Astrocyte of the hippocampus (primary cell): ENCODE data around the gene ORMDL2.

Source experiments
- DNase-seq: peaks from one replicate; pipeline ENCODE4 v3.0.0; 2011; ENCODE audit warnings: low read depth, low spot score

ORMDL2 gene, protein sequence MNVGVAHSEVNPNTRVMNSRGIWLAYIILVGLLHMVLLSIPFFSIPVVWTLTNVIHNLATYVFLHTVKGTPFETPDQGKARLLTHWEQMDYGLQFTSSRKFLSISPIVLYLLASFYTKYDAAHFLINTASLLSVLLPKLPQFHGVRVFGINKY

DNA sequence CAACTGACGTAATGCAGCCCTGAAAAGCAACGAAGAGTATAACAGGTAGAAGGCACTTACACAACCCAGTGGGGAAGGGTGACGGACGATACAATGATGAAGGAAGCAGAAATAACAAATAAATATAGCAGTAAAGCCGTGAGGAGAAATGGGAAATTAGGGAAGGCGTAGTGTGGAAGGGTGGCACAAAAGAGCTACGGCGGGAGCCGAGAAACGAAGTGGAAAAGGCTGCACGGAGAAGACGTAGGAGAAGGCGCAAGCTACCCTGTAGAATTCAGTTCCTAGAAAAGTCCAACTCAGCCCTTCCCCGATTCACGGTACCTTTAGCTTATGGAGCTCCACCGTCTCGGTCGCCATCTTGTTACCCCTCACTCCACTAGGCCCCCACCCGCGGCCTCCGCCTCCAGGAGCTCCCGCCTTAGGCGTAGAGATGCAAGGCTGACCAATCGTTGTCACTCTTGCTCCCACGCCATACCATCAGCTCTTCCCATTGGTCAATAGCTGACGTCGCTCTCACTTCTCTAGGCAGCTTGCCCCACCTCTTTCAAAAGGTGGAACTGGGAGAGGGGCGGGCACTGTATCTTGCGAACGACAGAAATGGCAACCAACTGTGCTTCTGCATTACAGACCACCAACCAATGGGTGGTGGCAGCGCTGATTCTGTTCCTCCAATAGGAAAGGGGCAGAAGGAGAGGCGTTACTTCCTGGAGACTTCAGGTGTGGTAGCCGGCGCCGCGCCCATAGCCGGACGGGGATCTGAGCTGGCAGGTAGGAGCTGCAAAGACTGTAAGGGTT lies at the start of gene ORMDL2, which contains the start of gene SARNP:
Gene ORMDL2 (plus strand): TSS at position 697 of the 795 bp plus-strand sequence. CDS start 959 bp downstream, outside the sequence.
Gene SARNP (minus strand): TSS at position 380 of the 795 bp plus-strand sequence. CDS start 23 bp downstream, at position 357.
- DNase-seq, result peak; percentile 100

DNA sequence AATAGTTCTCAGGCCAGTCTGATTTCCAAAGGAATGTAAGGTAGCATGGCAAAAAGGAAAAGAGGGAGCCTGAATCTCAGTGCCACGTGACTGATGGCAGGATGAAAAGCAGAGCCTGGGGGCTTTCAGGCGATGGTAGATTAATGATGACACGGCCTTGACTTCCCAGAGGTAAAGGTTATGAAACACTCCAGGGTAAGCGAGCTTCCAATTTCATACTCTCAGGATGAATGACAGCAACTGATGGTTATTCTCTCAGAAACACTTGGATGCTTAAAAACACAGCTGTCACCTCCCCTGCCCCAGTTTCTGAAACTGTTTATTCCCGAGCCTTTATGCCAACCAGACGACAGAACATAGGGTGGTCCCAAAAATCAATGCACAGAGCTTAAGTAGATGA lies 46.1 kb upstream of the ORMDL2 start:
- DNase-seq, result no peak

DNA sequence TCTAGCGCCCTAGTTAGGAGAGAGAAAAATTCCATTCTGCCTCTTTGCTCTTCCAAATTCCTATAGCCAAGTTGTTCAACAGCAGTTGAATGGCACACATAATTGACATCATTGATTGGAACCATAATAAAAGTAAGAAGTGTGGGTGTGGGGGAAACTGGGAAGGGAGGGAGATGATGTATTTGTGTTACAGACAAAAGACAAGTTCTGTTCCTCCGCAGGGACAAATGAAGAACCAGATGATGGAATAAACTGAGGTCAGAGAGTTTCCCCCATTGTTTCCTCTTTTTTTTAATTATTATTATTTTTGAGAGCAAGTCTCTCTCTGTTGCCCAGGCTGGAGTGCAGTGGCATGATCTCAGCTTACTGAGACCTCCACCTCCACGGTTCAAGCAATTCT lies 40.0 kb upstream of the ORMDL2 start:
- DNase-seq, result no peak

DNA sequence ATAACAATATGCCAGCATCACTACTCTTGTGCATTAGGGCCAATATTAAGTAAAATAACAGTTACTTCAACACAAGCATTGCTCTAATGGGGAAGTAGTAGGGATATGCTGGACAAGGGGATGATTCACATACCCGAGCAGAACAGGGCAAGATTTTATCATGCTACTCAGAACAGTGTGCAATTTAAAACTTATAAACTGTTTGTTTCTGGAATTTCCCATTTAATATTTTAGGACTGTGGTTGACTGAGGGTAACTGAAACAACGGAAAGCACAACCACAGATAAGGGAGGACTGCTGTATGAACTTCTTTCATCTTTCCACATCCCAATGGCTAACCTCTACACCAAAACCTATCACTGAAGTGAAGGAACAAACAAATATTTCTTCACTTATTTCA lies 37.2 kb upstream of the ORMDL2 start:
- peak; percentile 8 for DNase-seq

DNA sequence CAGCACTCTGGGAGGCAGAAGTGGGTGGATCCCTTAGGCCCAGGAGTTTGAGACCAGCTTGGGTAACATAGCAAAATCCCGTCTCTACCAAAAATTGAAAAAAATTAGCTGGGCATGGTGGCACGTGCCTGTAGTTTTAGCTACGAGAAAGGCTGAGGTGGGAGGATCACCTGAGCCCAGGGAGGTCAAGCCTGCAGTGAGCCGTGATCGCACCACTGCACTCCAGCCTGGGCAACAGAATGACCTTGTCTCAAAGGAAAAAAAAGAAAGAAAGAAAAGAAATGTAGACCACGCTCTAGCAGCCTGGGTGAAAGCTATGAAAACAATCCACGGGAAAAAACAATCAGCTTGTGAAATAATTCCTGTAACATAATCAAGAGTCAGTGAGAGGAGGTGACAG lies 29.3 kb upstream of the ORMDL2 start:
- DNase-seq, result no peak

DNA sequence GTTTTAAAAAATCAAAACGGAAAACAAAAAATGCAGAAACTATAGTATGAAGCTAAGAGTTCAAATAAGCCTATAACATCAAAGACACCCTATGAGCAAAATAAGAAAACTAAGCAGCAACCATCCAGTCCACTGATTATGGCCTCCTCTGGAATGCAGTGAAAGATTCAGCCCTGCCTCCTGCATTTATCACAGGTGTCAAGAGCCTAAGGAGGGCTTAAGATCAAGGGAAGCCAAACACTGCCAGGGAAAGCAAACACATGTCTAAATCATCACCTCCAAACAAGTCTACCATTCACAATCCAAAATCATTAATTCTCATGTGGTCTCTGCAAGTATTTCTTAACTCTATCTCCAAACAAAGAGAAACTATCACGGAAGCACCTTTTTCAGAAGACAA lies 28.7 kb upstream of the ORMDL2 start:
- DNase-seq, result no peak

DNA sequence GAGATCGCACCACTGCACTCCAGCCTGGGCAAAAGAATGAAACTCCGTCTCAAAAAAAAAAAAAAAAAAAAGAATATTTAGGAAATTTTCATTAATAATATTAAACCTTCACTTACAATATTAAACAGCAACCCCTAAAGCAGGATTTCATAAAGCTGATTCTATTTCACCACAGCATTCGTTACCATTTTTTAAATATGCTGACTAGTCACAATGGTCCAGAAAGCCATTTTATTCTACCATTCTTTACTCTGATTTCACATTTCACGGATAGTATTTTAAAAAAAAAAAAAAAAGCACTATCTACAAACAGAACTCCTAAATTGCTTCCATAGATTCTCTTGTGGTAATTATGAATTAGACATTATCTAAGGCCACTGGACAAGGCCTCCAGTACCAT lies 27.9 kb upstream of the ORMDL2 start:
- DNase-seq, result no peak

DNA sequence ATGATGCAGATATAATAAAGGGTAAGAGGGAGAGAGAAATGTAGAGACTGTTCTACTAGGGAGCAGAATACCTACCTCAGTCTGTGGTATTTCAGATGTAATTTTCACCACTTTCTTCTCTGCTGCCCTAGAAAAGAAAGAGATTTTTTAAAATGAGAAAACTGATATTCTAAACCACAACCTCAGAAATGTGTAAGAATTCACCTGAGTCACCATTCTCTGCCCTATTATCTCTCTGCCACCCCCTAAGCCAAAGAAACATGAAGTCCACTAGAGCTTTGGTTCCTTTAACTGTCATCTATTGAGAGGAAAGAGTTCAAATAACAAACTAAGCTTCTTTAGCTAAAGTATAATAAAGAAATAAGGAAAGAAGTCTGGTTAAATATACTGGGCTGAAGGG lies 21.9 kb upstream of the ORMDL2 start:
- no peak for DNase-seq

DNA sequence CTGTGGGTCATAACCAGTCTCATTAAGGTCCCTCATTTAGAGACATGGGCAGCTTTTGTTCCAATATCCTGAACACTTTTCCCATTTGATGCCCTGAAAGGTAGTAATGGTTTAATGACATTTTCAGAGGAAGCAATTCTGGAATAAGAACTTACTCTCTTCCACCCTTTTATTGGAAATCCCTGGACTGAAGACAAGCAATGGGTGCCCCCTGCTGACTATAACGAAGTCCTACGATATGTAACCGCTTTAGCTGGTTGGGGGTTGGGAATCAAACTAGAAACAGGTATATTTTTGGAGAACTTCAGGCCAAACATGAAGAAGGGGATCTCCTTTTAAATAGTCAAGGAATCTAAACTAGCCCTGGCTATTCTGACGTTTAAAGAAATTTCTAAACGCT lies 20.8 kb upstream of the ORMDL2 start:
- DNase-seq, result peak; percentile 68

DNA sequence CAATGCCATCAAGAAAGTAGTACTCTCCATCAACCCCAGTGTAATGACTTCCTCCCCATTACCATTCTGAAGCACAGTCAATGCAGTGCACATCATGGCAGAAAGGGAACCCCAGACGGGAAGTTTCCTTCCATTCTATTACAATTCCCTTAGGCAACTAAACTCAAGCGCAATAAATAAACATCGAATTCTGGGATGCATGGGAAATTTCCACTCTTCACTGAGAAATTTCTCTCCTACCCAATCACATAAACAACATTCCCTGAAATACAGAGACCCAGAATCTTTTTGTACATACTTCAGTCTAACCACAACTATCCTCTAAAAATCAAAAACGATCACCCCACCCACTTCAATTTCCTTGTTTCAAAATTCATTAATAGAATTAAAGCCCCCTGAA lies 20.3 kb upstream of the ORMDL2 start:
- DNase-seq, result no peak

DNA sequence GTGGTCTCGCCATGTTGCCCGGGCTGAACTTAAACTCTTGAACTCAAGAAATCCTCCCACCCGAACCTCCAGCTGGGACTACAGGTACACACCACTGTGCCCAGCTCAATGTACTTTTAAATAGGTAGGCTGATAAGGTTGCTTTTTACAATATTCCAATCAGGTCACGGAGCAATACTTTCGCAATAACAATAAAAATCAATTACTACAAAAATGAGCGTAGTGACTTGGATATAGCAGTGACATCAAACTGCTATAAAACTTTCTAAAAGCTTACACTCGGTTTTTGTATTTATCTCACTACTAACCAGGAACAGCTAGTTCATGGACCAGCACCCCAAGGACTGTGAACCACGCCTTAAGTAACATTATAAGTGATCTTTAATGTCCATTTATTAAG lies 10.9 kb upstream of the ORMDL2 start:
- no peak for DNase-seq

DNA sequence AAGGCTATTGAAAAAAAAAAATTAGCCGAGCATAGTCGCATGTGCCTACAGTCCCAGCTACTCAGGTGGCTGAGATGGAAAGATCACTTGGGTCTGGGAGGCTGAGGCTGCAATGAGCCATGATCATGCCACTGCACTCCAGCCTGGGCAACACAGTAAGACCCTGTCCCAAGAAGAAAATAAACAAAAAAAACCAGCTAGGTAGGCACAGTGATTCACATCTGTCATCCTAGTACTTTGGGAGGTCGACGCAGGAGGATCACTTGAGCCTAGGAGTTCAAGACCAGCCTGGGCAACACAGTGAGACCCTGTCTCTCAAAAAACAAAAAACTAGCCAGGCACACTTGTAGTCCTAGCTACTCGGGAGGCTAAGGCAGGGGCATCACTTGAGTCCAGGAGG lies 8.6 kb upstream of the ORMDL2 start:
- no peak for DNase-seq

DNA sequence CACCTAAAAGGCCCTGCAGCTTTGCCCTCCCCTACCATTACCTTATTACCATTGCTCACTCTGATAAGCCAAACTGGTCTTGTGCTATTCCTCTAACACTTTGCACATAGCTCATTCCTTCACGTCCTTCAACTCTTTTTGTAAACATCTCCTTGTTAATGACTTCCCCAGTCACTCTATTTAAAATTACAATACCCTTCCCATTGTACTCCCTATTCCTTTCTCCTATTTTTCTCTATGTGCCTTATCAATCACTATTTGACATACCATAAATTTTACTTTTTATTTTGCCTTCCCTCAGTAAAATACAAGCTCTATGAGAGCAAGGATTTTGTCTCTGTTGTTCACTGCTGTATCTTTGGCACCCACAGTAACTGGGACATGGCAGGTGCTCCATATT lies 5.8 kb upstream of the ORMDL2 start:
- DNase-seq, result no peak

DNA sequence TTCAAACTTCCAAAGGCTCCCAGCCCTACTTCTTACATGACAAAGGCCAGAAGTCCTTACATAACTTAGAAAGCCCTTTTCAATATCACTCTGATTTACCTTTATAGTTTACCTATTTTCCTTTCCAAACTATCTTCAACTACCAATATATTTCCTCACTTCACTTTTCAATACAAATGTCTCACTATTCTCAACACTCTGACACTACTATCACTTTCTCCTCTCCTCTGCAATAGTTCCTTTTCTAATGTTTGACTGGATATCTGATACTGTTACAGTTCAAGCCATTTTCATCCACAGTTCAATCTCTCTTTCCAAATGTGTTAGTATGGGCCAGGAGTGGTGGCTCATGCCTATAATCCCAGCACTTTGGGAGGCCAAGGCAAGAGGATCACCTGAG lies 3.6 kb upstream of the ORMDL2 start:
- DNase-seq, result no peak

DNA sequence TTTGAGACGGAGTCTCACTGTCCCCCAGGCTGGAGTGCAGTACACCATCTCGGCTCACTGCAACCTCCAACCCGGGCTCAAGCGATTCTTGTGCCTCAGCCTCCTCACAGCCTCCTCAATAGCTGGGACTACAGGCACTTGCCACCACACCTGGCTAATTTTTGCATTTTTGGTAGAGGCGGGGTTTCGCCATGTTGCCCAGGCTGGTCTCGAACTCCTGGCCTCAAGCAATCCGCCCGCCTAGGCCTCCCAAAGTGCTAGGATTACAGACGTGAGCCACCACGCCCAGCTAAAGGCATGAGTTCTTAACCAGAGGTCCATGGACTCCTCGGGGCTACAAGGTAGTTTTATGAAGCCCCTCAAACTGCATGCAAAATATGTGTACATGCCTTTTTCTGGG lies 2.4 kb upstream of the ORMDL2 start:
- DNase-seq, result no peak

DNA sequence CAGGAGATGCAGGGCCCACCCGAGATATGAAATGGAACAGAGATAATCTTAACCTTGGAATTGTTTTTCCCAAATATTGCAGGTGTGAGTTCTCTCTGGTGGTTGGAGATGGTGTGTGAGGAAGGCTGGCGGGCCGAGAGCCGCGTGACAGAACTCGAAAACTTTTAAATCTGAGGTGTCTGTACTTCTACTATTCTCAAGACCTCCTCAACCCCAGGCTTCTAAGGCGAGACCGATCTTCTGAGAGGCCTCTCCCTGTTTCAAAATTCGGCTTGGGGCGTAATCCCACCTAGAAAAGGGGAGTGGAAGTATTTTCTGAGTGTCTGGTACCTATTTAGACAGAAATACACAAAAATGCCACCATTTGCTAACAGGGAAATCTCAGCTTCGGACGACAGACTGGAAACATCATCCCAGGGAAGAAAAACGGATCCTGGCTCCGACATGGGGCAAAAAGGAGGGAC lies 928 bp upstream of the ORMDL2 start:
- DNase-seq, result peak; percentile 60

DNA sequence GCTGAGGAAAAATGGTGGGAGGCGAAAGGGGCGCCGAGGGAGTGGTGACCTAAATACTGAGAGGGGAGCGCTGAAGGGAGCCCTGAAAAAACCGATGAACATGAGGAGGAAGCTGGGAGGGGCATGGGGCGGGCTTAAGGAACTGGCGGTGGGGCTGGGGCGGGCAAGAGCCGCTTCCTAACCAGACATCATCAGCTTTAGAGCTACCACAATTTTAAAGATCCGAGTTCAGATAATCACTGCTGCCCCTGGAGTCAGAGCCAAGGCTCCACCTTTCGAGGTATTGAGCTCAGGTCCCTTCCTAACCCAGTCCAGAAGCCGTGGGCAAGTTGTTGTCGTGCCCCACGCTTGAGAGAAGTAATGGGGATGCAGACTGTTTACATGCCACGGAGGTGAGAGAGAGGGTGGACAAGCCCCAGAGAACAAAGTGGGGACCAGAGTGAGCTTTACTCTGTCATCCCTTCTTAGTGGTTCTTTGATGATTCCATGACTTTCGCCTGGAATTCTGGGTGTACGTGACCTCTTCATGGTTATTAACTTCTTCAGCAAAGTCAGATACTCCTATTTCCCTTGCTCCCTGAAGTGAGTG lies 393 bp downstream of the ORMDL2 start:
- DNase-seq, result no peak

DNA sequence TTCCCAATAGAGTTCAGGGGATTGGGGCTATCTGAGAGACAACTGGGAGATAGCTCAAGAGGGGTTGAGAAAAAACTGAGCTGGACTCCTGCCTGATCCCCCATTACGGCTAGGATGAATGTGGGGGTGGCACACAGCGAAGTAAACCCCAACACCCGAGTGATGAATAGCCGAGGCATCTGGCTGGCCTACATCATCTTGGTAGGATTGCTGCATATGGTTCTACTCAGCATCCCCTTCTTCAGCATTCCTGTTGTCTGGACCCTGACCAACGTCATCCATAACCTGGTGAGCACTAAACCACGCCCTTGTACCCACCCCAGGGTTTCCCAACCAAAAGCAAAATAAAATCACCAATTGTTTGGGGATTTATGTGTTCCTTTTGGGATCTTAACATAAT lies 1.0 kb downstream of the ORMDL2 start:
- no peak for DNase-seq

DNA sequence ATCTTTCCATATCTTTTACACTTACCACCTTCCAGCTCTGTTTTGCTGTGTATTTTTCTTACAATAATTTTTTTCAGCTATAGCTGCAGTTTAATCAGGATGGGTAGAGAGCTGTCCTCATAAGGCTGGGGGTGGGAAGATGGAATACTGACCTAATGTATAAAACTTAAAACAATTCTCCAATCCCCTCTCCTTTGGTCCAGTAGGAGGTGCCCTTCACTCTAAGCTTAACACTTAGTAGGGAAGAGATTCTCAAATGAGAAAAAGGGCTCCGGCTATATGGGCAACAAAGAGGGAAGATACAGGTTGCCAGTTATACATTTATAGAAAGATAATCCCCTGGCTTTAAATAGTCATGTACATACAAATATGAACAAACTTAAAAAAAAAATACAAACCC lies 2.8 kb downstream of the ORMDL2 start:
- DNase-seq, result peak; percentile 16

DNA sequence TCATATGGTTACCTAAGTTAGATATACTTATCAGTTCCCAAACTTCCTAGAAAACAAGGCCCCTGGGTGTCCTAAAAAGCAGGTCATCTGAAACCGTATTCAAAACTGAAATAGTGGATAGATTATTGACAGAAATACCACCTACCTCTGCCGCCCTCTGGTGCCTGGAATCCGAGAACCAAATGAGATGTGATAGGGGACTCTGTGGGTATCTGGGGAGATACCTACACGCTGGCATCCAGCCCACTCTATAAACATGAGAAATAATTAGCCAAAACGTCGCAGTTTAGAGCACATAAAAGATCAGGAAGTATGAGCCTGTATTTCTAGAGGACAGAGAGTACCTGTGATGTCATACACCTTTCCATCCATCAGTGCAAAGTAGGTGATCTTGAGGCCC lies 4.4 kb downstream of the ORMDL2 start:
- DNase-seq, result no peak

DNA sequence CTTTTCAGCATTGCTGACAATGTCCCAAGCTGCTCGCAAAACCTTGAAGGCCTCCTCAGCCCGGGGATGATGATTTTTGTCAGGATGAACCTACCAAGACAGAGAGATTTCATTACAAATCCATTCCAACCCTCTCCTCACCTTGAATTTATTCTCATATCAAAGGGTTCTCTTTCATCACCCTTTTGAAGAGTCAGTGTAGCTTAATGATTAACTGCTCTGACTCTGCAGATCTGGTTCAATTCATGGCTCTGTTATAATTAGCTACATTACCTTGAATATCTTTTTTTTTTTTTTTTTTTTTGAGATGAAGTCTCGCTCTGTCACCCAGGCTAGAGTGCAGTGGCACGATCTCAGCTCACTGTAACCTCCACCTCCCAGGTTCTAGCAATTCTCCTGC lies 5.6 kb downstream of the ORMDL2 start:
- no peak for DNase-seq

DNA sequence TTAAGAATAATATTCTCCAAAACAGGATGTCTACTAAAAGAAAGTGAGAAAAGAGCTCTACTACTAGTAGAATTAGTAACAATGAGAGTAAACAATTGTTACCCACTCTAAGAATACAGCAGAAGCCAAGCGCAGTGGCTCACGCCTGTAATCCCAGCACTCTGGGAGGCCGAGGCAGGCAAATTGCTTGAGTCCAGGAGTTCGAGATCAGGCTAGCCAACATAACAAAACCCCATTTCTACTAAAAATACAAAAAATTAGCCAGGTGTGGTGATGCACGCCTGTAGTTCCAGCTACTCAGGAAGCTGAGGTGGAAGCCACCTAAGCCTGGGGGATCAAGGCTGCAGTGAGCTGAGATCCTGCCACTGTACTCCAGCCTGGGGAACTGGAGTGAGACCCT lies 6.9 kb downstream of the ORMDL2 start:
- no peak for DNase-seq

DNA sequence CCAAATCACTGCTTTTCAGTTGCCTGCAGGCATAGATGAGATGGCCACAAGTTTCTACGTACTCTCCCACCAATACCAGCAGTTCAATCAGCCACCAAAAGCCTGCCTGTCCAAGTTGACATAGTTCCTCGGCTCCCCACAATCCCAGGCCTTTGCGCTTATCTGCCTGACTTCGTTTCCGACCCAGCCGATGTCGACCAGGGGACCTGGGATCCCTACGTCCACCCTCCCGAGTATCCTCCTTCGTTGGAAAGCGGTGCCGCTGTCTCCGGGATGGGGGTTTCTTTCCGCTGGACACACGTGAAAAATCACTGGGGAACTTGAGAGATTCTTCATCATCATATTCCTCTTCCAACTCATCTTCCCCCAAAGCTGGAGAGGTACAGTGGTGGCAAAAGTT lies 10.0 kb downstream of the ORMDL2 start:
- DNase-seq, result no peak
